ENCODE measurements around the gene TSPAN9.

Gene TSPAN9

DNA sequence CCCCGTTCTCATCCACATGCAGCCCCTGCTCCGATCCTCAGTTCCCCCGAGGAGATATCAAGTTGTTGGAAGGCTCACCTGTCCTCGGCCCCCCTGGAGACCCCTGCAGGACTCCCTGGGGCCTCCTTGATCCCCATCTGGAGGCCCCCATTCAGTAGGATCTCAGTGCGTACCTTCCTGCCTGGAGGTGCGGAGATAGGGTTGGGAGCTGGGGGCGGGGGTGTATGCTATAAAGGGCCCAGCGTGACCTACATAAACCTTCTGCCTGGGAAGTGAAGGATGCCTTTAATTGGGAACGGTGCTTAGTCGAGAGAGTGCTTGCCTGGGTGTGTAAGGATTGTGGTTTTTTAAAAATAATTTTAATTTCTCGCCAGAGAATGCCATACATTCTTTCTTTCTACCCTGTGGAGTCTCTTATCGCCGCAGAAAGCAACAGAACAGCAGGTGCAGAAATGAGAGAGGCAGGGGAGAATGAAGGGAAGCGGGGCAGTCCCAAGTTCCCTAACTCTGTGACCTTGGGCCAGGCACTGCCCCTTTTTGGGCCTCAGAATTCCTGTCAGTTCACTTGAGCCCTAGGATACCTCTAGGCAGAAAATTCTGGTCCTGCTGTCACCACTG is 153.7 kb downstream of the TSPAN9 start:
- DNase-seq = no peak

DNA sequence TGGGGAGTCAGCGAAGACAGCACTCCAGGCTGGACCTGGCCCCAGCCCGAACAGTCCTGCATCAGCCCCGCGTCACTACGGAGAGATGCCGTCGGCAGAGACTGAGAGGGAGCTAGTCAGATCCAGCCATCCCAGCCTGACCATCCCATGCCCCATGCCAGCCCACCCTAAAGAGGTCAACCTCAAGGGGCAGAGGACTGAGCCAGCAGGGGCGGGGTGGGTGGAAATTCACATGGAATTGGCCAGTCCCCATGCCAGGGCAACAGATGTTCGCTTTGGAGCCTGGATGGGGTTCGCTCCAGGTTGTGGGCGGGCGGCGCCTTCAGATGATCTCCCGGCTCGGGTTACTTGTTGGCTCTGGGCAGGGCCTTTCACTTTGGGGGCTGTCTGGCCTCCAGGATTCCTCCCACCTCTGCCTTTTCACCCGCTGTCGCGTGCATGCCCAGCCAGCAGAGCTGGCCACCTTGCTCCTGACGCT is 154.3 kb downstream of the TSPAN9 start:
- DNase-seq = no peak

DNA sequence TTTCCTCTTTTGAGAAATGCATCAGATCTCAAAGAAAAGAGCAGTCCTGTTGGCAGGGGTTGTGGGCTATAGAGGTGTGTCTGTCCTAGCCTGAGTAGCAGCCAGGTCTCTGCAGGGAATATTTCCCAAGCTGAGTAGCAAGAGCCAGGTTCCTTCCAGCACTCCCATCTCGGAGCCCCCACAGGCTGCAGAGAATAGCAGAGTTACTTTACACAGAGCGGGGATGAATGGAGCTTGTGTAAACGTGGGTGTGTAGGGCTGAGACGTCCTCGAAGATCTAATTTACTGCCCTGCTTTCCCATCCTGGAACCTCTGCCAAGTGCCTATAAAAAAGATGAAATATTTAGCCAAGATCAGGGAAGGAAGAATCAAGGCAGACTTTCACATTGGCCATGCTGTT is 156.6 kb downstream of the TSPAN9 start:
- no peak for DNase-seq

DNA sequence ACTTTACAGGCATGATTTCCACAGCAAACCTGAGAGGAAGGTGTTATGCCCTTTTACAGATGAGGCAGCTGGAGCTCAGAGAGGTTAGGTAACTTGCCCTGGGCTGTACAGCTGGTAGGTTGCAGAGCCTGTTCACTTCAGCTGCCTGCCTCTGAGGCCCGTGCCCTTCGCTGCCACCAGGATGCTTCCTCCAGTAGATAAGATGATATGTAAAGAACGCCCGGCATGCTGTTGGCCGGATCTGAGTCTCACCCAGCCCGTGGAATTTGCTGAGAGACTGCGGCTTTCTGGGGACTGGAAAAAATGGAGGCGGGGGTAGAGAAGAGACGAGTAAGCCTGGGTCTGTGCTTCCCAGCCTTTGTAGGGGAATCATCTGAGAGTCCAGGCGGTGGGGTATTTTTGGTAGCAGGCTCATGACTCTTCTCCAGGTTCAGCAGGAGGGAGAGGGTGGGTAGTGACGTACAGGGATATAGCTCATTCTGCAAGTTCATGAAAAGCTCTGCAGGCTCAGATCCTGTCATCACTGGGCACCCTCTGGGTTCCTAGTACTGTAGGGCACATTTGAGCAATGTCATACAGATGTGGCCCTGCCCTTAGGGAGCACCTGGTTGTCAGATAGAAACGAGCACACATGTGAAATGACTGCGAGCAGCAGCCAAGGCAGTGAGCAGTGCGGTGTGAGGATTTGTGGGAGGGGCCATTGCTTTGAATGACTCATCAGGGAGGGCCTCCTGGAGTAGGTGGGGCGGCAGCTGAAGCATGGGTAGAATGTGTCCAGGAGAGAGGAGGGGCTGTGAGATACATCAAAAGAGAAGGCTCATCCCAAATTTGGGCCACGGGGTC is 159.4 kb downstream of the TSPAN9 start:
- no peak for DNase-seq

DNA sequence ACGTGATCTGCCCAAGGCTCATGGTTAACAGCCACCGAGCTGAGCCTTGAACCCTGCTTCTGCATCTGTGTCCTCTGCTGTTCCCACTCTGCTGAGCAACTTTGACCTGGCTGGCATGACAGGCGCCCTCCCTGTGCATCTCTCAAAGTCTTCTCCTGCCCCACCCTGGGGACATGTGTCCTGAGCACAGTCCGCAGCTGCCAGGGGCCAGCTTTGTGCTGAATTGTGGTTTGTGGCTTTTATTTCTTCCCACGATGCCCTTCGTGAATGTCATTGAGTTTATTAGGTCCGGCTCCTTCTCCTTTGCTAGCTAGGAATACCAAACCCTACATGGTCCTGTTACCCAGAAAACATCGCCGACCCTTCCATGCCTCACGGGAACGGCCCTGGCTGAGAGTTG is 161.0 kb downstream of the TSPAN9 start:
- DNase-seq = no peak

DNA sequence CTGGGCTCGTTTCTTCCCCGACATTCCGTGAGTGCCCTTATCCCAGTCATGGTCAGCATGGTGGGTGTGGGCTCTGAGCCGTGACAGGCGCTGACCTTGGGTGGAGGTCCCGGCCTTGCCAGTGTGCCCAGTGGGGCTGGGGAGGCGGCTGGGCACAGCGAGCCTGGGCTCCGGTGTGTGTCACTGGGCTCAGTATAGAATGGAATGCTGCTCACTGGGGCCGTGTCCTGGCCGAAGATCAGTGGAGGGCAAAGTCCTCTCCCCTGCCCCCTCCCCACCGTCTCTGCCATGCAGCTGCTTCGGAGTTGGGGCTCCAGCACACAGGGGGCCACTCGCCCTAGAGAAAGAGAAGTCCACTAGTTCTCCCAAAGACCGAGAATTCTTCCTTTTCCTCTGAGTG is 164.4 kb downstream of the TSPAN9 start:
- no peak for DNase-seq

DNA sequence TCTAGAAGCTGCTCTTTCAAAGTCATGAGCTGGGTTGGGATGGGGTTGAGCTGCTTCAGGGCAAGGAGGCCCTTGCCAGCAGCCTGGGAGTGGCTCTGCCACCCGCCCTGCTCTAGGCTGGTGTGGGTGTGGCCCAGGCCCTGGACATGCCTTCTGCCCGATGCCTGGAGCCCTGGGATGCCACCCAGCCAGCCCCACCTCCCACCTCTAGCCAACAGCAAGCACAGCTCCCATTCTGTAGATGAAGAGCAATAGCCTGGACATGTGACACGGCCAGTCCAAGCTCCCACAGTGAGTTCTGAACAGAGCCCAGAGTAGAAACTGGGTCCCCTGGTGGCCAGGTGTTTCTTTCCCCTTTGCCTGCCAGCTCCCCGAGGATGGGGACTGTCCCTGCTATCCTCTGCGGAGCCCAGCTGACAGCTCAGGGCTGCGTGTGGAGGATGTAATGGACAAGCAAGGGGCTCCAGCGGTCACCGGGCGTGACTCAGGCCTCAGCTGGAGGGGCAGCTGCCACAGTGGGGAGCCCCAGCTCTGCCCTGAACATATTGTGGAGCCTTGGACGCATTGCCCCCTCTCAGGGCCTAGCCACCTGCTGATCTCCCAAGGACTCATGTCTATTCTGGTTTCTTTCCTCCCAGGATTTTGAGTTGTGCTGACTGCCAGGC is 165.2 kb downstream of the TSPAN9 start:
- DNase-seq = no peak

DNA sequence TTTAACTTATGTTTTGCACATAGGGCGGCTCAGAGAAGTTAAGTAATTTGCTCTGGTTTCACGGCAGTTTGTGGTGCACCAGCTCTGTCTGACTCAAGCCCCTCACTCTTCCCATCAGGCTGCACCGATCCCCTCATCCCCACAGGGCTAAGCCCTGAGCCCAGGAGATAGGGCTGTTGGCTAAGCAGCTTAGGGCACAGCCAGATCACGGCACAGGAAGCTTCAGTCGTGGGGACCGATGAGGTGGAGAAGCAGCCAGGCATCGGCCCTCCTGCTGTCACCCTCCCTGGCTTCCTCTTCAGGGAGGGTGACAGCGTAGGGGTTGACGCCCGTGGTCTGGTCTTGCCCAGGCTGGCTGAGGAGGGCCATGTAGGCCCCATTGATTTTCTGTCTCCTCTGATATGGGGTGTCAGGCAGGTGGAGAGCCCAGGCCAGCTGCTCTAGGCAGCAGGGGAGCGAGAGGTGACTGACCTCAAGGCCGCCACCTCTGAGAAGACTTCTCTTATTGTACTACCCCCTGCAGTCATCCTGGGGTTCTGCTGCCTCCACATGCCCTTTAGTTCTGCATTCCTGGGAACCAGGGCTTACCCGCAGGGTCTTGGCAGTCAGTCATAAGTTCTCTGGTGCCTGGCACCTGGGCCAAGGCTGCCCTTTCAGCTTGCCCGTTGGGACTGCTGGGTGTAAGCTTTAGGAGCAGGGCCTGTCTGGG is 166.4 kb downstream of the TSPAN9 start:
- DNase-seq = no peak

DNA sequence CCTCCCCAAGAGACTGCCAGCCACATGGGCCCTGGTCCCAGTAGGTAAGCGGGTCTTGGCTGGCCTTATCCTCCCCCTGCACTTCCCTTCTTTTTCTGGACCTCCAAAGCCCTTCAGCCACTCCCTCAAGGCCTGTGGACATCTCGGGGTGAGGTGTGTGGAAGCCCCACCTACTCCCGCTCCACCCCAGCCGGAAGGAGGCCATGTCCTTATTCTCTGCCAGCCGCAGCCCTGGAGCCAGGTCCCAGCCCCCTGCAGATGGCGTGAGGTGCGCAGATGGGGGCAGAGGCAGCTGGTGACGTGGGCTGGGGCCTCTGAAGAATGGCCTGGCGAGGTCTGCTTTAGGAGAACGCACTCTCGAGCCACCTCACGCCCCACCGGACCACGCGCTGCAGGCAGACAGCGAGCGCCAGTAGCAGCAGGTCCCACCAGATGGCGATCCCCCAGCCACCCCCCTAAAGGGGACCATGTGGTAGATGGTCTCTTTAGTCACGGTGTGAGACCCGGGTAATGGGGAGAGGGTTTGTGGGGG is 167.1 kb downstream of the TSPAN9 start:
- DNase-seq = no peak

DNA sequence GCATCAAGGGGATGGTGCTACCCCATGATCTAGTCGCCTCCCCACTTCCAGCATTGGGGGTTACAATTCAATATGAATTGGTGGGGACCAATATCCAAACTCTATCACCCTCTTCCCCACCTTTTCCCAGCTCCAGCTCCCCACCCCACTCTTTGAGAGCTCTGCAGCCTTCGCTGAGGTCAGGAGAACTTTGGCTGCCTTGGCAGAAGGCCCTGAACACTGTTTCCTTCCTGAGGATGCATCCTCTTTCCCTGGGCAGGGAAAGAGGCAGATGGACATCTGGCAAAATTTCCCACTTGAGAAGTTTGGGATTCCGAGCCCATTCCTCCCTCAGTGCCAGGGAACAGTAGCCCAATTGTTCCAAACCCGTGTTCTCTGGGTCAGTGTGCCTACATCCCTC is 169.1 kb downstream of the TSPAN9 start:
- DNase-seq = no peak

DNA sequence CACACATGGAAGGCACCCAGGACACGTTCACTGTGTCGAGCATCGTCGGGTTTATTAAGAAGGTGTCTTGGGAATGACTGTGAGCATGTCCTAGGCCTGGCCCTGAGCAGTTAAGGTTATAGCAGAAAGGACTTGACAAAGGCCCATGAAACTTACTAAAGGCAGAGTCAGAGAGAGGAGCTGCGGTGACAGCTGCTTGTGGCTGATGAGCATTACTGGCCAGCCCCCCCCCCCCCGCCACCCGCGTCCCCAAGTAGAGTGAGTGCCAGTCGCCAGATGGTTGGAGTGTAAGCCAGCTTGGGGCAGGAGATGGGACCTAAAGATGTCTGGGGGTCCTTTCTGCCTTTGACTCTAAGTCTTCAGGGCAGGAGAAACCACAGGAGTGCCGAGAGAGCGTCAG is 169.9 kb downstream of the TSPAN9 start:
- DNase-seq = no peak

DNA sequence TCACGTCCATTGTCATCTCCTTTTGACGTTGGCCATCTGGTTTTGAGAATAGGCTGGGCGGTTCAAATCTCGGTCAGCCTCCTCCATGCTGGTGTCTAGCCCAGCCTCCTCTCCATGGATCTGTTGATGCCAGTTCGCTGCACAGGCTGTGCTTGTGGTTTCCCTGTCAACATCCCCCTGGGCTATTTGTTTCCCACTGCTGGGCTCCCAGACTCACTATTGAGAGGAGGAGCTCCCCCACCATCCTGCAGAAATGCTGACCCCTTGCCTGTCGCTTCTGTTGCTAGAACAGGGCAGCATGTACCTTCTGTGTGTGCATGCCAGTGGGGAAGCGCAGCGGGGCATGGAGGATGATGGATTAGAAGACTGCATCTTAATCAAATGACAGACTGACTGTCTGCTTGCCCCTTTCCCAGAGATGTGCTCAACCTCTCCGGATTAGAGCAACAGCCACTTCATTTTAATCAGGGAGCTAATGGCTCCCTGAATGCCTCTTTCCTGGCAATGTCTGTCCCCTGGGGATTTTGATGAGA is 170.5 kb downstream of the TSPAN9 start:
- no peak for DNase-seq

DNA sequence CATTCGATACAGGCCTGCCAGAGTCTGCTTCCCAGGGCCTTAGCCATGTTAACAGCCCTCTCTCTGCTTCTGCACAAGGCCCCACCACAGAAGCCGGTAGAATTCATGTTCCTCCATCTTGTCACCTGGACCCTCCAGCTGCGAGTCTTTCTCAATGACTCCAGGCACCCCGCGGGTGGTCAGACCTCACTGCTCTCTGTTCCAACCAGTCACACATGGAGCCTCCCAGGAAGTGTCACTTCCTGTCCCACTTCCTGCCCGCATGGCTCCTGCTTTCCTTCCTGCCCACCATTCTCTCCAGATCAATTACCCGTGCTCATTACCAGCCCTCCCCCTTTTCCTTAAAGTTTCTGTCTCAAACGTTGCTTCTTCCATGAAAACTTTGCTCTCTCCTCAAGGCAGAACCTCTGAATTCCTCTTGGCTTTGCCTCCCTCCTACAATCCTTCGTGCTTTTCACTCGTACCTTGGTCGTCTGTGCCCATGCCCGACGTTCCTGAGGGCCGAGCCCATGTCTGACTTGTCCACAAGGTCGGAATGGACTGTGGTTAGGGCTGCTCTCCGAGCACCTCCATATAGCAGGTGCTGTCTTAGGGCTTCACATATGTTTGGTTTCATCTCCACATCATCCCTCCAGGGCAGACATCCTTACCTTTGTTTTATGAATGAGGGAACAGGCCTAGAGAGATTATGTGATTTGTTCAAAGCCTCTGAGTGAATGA is 172.1 kb downstream of the TSPAN9 start:
- DNase-seq = no peak

DNA sequence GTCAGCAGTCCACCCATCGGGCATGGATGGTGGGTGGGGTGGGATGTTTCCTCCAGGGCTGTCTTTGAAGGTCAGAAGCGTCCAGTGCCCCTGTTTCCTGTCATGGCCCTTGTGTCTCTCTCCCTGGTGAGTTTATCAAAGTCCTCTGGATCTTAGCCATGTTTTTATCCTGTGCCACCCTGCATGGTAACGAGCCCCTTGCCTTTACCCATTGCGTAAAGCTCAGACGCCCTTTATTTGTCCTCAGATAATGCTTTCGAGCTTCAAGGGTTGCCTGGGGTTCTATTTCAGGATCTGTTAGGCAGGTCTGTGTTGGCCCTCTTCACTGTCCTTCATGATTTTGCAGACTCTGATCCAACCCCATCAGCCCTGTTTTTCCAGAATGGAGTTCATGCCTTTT is 172.9 kb downstream of the TSPAN9 start:
- no peak for DNase-seq

DNA sequence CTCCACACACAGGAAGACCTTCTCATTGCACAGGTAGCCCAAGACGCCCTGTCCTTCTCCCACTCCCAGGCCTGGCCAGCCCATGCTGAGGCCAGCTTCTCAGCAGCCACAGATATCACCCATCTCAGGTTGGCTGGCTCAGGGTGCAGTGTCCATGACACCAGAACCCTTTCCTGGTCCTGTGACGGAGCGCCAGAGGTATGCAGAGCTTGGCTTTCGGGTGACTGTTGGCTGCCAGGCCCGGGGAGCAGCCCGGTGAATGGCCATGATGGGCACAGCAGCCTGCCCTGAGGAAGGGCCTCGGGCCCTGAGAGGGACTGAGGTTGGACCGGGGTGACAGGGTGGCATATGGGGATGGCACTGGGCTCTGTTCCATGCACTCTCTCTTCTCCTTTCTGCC is 173.4 kb downstream of the TSPAN9 start:
- no peak for DNase-seq

DNA sequence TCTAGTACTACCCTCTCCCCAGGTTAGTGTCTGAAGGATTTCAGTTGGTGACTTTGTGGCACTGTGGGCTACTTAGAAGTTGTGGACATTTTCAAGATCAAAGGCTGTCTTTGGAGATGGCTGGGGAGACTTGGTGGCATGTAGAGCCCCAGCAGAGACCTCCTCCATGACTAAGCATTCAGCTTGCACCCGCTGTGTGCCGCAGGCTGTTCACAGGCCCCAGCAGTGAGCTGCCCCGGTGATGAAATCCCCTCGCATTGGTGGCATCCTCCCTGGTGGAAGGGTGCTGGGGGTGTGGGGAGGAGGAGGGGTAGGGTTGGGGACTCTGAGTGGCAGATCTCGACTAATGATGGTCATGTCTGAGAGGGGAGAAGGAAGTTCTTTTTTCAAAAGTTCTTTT is 173.9 kb downstream of the TSPAN9 start:
- DNase-seq = no peak

DNA sequence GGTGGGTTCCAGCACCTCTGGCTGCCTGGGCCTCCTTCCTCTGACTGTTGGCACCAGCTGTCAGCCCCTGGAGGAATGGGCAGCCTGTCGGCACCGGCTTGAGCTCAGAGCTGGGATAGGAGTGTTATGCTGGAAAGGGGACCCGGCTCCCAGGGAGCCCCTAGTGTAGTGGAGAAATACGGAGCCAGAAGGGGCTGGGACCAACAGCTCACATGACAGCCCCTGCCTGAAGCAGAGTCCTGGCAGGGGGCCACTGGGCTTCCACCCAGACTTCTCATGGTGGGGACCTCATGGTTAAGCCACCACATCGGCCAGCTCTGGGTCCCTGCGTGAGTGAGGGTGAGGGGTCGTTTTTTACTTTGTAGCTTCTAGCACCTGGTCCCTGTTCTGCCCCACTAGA is 174.5 kb downstream of the TSPAN9 start:
- DNase-seq = no peak

DNA sequence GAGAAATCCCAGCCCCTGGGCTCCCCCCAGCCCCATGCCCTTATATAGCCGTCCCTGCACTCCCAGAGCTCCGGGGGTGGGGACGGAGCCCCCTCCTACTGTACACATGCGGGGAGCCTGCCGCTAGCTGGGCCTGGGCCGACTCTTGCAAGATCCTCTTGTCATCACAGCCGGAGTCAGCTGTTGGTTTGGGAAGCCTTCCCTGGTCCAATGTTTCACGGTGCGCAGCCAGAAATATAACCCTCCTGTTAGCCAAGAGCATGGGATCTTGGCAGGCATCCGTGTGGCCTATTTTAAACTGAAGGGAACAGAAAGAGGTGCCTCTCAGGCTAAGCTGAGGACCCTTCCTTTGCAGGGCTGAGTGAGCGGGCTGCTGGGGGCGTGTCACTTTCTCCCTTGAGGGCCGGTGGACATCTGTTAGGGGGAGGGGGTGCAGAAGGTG is 175.3 kb downstream of the TSPAN9 start:
- DNase-seq = no peak

DNA sequence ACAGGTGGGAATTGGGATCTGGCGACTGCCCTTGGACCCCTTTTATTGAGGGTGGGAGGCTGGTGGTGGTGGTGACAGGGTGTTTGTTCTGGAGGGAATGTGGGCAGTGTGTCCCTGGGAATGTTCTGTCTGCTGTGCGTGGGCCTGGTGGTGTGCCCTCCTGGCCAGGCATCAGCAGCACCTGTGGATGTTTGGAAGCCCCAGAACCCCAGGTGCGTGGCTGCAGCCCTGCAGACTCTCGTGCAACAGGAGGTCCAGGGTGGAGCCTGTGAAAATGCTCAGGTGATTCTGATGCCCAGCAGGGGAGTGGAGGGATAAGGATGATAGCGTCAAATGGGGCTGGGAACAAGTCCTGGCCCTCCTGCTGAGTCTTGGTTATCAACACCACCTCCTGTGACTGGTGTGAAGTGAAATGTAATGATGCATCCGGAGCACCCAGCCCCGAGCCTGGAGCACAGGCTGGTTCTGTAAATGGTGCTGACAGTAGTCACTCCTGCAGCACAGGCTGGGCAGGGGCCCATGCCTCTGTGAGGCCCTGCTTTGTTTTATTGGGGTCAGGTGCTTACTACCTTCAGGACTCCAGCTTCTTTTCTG is 176.6 kb downstream of the TSPAN9 start:
- no peak for DNase-seq

DNA sequence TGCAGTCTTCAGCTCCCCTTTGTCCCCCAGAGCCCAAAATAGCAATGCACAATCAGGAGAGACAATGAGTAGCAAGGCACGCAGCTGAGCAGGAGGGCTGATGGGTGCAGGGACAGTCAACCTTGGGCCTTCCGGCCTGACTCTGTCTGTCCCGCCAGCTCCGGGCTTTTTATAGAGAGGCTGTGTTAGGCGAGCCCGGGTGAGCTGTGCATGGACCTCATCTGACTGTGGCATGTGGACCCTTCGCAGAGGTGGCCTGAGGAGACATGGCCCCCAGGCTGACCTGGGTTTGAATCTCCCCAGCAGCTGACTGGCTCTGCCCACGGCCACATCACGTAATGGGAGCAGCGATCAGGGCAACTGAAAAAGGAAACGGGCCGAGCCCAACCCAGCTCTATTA is 177.9 kb downstream of the TSPAN9 start:
- no peak for DNase-seq

DNA sequence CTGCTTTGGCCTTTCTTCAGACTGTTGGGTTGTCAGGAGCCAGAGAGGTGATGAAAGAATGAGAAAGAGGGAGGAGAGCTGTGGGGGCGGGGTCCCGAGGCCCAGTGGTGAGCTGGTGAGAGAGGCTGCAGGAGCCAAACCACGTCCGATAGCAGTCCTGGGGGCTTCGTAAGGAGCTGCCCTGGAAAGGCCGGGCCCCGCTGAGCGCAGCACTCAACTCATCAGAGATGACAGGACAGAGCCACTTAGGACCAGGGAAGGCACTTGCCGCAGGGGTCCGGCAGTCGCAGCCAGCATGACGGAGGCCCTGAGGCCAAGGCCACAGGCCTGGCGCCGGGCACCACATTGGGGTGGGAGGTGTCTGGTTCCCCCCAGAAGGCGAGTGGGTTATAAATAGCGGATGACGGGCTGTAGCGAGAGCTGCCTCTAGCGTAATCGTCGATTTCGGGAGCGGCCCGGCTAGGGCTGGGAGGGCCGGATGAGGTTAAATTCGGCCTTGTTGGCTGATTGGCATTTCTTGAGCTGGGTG is 179.0 kb downstream of the TSPAN9 start:
- DNase-seq = no peak
